Stimulated activated CD4-positive, alpha-beta T cell treated with anti-CD3 and anti-CD28 coated beads, Interleukin-12 subunit alpha, Interleukin-12 subunit beta, amount 100 ng/mL, for 4 hours (primary cell): Measurements from ENCODE around the gene VPS50.
A peak's percentile ranks its signal among the peaks of the same experiment; 100 is the strongest.

ENCODE experiments used
- DNase-seq: peaks from one replicate; pipeline ENCODE4 v3.0.0-alpha.2; 2020

VPS50 gene, protein sequence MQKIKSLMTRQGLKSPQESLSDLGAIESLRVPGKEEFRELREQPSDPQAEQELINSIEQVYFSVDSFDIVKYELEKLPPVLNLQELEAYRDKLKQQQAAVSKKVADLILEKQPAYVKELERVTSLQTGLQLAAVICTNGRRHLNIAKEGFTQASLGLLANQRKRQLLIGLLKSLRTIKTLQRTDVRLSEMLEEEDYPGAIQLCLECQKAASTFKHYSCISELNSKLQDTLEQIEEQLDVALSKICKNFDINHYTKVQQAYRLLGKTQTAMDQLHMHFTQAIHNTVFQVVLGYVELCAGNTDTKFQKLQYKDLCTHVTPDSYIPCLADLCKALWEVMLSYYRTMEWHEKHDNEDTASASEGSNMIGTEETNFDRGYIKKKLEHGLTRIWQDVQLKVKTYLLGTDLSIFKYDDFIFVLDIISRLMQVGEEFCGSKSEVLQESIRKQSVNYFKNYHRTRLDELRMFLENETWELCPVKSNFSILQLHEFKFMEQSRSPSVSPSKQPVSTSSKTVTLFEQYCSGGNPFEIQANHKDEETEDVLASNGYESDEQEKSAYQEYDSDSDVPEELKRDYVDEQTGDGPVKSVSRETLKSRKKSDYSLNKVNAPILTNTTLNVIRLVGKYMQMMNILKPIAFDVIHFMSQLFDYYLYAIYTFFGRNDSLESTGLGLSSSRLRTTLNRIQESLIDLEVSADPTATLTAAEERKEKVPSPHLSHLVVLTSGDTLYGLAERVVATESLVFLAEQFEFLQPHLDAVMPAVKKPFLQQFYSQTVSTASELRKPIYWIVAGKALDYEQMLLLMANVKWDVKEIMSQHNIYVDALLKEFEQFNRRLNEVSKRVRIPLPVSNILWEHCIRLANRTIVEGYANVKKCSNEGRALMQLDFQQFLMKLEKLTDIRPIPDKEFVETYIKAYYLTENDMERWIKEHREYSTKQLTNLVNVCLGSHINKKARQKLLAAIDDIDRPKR

DNA sequence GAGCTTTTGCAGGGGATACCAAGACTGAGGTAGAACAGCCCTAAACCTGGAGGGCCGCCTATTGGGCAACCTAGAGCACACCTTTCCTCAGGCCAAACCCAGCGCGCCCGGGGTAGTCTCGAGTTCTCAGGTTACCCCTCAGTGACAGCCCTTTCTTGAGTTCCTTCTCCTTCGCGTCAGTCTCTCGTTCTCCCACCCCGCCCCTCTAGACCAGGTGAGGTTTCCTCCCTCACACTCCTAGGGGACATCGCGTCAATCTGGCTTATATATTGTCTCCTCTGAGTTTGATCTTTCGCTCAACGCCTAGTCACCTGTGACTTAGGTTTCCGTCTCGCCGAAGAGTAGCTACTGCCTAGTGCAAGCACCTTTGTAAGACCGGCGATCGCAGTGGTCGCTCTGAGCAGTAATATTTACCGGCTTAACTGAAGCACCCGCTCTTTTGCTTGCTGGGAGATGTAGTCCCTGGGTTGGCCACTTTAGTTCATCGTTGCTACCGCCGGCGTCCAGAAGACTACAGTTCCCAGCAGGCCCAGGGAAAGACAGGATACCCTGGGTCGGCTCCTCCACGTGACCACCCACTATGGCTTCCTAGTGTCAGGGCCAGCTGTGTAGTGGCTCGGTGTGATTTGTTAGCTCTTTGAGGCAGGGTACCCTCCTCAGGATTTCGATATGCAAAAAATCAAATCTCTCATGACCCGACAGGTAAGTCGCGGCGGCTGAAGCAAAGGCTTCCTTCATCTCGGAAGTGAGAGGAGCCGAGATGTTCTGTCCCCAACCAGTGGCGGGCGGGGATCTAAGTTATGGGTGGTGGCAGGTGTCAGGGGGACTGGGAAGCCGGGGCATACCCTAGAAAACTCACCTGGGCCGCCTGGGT is at the start of gene VPS50:
TSS of gene VPS50 (plus strand) at position 568 of the 874 bp plus-strand sequence. CDS start at position 670, 102 bp downstream.
- DNase-seq: peak; percentile 81

DNA sequence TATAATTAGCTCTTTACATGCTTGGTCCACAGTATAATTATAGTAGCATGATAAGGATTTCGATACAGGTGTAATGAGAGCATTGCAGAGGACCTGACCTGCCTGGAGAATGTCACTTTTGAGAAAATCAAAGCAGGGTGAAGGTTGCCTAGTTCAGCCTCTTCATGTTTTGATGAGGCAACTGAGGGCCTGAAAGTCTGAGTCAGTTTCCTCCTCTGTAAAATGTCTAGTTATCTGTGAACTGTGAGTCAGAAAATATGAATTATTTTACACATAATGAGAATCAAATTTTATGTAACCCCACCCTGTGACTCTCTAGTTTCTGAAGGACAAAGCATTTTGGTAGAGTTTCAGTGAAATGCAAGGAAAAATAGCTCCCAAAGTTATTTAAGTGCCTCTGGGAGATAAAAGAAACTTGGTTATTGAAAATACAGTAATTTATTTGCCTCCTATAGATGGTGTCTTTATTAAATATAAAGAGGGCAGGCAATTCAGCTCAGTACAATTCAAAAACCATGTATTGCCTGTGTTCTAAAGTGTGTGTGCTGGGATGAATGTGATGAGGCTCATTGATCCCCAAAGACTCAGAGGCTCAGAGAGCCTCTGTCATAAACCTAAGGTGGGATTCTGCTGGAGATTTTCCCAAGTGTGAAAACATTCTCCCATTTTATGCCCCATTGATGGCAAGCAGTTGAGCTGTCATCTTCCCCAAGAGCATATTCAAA is 46.7 kb upstream of the VPS50 start:
- DNase-seq: no peak

DNA sequence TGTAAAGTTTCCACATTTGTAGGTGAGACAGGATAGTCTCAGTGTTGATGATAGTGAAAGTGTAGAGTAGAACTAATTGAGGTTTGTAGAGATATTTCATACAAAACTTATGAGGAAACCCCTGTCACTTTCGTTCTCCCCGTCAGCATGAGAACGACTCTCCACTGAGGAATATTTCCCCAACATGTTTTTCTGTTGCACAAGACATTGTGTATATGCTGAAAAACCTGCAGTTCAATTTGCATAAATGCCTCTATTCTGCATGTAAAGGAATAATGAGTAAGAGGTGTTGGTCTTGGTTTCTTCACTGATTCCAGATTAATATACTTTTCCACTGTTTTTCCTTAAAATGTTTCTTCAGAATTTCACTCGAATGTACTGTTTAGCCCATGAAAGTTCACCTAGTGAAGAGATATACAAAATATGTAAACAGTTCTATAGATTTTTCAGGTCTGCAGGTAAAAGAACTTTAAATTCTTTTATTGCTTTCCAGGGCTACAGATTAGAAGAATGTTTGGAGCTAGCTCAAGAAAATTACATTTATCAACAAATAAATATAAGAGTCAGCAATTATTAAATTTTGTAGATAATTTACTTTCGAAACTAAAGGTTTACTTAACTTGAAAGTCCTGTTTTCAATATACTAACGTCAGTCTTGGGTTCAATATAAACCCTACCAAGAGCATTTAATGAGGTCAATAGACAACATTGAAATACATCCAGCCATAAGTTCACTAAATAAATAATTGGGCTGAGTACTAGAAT is 43.1 kb upstream of the VPS50 start:
- DNase-seq: no peak

DNA sequence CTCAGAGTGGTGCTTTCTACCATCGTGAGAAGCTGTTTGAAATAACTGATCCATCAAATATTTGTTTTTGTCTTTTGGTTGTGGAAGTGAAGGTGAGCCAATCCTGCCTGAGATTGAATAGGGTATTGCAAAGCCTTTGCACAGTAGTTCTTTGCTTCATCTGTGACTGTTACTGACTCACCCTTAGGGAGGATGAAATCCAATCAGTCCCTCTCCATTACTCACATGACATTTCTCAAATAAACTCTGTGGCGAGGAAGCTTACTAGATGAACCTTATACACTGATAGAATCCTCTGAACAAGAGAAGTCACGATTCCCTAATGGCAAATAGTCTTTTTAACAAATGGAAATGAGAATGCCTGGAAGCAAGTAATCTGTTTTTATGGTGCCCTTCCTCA is 37.8 kb upstream of the VPS50 start:
- DNase-seq: no peak

DNA sequence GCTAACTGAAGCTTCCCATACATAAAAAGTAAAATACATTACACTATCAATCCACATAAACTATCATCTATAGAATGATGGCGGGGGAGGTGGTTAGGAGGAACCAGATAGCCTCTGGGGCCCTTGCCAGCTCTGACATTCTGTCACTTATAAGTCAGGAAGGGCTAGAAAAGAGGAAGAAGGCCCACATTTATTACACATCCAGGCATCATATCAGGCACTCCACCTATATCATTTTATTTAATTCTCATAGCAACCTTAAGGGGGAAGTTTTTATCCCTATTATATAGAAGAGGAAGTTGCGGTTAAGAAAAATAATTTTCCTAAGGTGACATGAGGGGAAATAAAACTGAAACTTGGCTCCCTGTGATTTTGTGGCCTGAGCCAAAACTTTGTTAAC is 35.8 kb upstream of the VPS50 start:
- DNase-seq: no peak

DNA sequence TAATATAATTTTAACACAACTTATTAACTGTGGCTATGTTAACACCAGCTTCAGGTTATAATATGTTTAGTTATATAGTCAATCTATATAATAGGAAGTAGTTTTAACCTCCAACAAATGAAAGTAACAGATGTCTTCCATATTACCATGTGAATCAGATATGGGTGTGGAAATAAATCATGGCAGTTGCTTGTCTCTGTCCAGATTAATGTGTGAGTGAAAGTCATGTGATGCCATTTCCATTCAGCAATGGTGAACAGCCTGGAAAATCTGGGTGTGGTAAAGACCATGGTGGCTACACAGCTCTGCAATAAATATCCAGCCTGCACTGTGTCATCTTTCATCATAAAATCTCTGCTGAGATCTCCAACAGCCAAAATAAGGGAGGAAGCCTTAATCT is 33.7 kb upstream of the VPS50 start:
- DNase-seq: no peak

DNA sequence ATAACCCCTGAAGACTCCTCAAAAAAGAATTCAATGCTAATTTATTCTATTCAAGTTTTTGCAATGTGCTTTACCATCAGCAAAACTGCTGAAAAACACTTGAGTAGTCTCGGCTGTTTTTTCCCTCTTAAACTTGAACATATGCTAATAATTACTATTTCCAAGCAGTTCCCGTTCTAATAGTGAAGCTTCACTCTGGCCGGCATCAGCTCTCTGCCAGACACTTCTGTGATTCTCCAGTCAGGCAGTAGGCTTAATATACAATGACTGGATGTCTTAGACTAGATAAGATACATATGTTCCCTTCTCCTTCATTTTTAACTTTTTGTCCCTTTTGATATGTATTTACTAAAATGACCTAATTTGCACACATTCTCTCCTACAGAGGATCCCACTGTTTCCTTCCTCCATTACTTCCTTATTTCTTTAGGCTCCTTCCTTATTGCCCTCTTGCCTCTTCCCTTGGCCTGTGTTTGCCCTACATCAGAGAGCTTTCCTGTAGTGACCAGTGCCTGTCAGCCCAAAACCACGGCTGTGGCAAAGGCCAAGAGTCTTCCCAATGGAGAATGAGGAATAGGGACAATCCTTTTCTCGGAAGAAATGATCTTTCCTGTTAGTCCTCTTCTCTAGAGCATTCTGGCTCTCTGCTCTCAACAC is 29.4 kb upstream of the VPS50 start:
- DNase-seq: no peak

DNA sequence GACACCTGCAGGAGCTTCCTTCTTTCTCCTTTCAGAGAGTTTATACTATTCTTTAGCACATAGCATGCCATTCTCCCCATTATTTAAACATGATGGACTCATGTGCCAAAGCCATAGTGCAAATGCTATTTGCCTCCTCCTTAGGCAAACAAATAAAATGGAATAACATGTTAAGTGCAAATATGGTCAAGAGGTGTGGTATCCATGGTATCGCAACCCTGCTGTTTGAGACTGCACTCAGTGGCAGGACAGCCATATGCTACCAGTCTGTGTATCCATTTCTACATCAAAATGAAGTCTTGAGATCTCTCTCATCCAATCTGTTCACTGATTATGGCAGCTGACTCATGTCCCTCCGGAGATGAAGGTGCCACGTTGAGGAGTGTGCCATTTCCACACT is 28.7 kb upstream of the VPS50 start:
- no peak for DNase-seq

DNA sequence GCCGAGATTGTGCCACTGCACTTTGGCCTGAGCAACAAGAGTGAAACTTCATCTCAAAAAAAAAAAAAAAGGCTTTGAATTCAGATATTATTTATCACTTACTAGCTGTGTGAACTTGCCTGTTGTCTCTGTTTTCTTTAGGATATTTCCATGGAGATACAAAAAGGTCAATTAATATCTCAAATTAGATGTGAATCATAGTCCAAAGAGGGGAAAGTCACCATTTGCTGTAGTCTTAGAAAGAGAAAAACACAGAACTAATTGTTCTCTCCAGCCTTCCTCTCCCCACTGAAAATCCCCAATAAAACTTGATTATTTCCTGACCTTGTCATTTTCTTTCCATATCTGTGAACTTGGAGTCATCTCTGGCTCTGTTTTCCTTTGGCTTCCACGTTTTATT is 27.1 kb upstream of the VPS50 start:
- DNase-seq: no peak

DNA sequence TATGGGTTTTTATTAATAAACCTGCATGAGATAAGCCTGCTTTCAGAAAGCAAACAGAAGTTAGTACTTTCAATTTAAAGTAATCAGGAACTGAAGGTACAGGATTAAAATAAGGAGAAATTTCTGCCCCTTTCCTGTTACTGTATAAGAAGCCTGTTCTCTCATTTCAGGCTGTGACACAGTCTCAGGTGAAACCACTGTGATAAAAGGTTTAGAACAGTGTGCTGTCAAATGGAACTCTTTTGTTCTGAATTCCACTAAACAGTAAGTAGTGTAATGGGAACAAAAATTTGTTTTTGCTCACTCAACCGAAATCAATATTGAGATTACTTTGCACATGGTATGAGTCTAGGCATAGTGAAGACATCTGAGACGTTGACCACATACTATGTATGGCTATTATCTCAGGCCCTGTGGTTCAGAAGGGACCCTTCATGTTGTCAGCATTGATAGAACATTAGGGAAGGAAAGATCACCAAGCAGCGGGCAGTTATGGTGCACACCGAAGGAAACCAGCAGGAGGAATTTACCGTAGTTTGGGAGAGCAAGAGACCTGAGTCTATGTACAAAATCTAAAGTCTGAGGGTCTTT is 20.8 kb upstream of the VPS50 start:
- DNase-seq: no peak

DNA sequence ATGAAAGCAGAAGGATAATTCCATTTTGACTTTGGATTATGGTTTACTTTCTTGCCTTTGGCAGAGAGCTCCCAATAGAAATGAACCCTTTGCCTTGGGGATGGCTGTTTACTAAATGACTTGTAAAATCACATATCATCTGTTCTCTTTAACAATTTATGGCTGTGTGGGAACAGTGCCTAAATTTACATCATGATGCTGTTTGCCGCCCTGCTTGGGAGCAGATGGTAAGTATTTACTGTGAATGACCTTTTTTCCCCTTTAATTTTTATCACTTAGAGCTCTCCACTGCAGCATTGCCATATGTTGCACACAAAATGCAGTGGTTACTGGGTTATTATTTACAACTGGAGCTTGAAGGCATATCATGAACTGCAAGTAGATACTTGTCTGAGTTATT is 19.3 kb upstream of the VPS50 start:
- no peak for DNase-seq

DNA sequence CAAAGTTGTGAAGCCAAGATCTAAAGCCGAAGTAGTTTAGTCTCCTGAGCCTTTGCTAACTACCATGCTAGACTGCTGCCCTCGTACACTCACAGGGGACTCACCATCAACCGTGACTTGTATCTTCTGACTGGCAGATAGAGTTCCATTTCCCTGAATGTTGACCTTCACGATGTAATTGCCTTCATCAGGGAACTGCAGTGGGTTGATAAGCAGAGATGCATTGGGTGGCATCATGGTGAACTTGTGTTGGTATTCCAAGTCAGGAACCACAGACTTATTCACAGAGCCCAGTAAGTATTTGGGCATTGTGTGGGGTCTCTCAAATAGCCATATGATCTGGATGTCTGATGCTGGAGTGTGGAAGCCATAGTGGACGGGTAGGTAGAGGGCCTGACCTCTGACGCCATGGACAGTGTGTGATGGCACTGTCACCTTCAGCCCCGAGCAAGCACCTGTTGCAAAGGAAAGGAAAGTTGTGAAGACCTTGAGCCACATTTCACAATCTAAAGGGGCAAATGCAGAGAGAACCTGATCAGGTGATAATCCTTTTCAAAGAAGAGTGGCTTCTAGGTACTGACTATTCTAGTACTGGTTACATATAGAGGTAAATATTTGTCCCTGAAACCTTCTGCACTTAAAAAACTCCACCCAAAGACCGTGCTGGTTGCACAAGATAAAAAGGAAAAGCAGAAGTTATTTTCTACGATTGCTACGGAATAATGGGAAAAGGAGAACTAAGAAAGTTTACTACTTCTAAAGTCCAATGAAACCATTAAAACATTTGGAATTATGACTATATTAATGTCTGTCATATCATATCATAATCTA is 13.0 kb upstream of the VPS50 start:
- DNase-seq: no peak

DNA sequence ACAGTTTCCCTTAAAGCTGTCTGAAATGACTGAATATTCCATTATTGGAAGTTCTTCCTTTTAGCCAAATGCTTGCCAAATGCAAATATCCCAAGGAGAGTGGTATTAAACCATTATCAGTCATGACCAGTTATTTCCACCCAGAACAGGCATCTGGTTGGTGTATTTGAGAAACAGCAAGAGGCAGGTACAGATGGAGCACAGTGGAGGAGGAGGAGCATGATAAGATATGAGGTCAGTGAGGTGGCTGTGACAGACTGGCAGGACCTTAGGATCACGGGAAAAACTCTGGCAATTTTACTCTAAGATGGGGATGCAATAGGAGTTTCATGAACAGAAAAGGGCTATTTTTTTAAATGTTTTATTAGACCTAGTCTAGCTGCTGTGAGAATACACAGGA is 12.3 kb upstream of the VPS50 start:
- no peak for DNase-seq

DNA sequence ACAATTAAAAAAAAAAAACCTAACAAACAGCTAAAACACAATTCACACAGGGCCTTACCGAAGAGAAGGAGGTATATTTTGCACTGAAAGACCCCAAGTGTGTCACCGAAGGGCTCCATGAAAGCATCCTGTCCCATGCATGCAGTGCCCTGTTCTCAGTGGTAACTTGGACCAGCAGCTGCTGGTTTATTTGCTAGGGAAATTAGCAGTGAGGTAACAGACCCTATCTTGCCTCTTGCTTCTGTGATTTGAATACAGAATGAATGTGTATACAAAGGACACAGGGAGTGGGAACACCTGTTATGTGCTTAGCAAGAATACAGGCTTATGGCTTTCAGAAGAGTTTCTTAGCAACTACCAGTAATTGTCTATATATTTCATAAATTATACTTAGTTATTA is 5.9 kb upstream of the VPS50 start, which contains the start of gene HEPACAM2:
TSS of gene HEPACAM2 (minus strand) at position 160 of the 400 bp plus-strand sequence.
- no peak for DNase-seq

DNA sequence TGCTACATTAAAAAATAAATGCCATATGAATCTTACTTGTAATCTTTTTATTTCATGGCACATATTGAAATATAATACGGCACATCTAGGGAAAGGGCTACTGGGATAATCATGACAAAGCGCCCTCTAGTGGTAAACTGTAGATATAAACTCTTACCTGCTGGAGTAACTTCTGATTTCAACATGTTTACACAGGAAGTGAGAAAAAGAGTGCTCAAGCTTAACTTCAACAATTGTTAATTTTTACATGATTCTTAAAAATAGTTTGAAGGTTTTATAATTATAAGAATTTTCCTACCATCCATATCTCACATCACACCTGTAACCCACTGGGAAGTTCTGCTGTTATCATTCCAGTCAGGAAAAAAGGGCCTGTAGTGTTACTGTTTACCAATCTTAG is 3.9 kb upstream of the VPS50 start:
- no peak for DNase-seq

DNA sequence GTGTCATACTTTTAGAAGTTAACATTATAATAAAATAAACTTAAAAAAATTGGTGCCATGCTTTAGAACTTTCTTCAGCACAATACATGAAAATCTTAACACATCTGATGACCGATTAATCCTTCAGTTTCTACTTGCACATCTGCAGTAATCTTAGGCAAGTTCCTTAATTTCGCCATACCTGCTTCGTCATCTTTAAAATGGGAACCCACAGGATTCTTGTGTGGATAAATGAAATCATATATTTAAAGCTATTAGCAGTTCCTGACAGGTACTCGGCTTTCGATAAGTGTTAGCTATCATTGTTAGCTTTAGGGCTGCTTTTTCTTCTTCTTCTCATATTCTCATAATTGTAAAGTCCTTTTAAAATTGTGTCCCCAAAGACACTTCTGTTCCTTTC is 907 bp upstream of the VPS50 start:
- DNase-seq: no peak

DNA sequence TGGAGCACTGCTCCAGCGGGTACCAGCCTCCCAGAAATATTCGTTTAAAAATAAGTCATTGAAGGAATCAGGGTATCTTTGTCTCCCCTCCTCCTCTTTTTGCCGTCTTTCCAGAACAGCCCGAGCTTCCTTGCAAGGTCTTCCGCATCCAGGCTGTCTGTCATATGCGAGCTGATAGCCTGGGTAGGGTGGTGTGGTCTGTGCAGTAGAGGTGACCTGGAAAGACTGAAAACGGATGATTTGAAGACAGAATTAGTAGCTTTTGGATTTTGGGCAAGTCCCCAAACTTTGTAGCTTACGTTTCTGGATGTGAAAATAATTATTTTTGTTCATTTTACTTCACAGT is 480 bp downstream of the VPS50 start:
- no peak for DNase-seq

DNA sequence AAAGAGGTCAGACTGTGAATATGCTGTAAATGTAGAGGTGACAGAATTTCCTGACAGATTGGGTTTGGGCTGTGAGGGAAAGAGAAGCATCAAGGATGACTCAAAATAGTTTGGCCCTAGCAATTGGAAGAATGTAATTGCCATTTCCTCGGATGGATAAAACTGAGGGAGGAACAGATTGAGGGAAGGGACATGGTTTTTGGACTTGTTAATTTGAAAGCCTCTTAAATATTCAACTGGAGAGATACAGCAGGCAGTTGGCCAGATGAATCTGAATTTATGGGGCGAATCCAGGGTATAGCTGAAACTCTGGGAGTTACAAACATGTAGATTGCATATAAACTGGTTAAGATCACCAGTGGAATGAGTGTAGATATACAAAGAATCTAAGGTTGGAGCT is 3.4 kb downstream of the VPS50 start:
- DNase-seq: no peak

DNA sequence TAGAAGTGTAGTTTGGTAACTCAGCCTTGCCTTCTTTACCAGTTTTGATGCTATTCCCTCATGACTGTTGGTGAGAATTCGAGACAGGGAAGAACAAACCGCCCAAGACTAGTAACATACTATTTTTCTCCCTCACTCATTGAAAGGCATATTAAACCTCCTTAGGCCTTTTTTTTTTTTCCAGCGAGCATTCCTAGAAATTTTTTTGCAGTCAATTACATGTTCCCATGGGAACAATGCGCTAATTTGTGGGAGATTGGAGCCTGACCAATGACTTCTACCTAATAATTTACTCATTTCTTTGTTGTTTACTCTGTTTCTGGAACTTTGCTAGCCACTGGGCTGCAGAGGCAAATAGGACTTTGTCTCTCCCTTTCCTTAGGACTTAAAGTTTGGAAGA is 6.0 kb downstream of the VPS50 start:
- DNase-seq: no peak

DNA sequence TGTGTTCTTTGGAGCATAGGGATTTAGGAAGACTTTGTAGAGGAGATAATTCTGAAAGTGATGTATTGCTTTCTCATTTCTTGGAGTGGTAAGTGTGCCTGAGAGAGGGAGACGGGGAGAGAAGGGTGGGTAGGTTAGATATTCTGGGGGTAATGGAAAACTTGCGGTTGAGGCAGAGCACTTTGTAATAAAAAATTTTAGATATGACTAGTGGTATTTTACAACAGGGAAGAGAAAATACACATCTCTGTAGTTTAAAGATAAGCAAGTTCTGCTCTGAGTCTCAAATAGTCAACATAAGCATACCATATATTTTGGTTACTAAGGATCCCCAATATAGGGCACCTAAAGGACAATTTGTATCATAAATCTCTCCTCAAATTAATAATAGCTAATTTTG is 6.6 kb downstream of the VPS50 start:
- no peak for DNase-seq
